Mucosa of descending colon (tissue), 3 donors: ENCODE results near the gene IL23R. TPM values are rescaled to one million over a fixed set of nuclear protein-coding genes. Genes with fewer than 3 reads are reported as not detected.

Experiments used
- ATAC-seq: fragments of 200-7000 bp; cut with Tn5 transposase; one replicate; pipeline ENCODE4 v1.9.1; 2020; ENCODE audit warnings: mild to moderate bottlenecking, moderate library complexity
- DNase-seq, 3 donors: peaks; one replicate each; pipeline ENCODE4 v3.0.0-alpha.2; 2020
- H3K36me3 ChIP-seq: fragments of 200-600 bp; one replicate; pipeline ENCODE4 v1.8.0; 2021; ENCODE audit warnings: low read depth, mild to moderate bottlenecking
- H3K4me1 ChIP-seq: fragments of 200-600 bp; one replicate; pipeline ENCODE4 v1.8.0; 2021; ENCODE audit warnings: low read depth, mild to moderate bottlenecking
- H3K4me3 ChIP-seq: fragments of 200-600 bp; one replicate; pipeline ENCODE4 v1.8.0; 2021; ENCODE audit warnings: mild to moderate bottlenecking
- H3K9me3 ChIP-seq: fragments of 200-600 bp; one replicate; pipeline ENCODE4 v1.8.0; 2021; ENCODE audit warnings: mild to moderate bottlenecking
- intact Hi-C, 2 donors: fragments of 100-400 bp; cut with DNase I in 1 of 2; cut with micrococcal nuclease in 1 of 2; formaldehyde crosslinking; loops; one replicate each; pipeline versions ENCODE4 v1.11.0 to v1.11.1; 2022; cut with DNase I, micrococcal nuclease
- total RNA-seq, 3 donors: library from RNA; stranded (reverse); fragmentation: NEBNext Ultra II Directional in 2 of 3; extraction: Animal tissue kit (Norgen Biotek cat#: 25700) in 2 of 3; gene quantifications; one replicate each; pipeline versions ENCODE4 v1.2.1 to v1.2.4, GENCODE V29; 2021 to 2023
- TF ChIP-seq, protein P1 (sequence below): fragments of 200-600 bp; IDR thresholded peaks from one replicate; pipeline ENCODE4 v1.8.0; 2022; ENCODE audit warnings: antibody characterized with exemption, mild to moderate bottlenecking
- donor health status: DM: no; HTN: no; CAD: no; lungs with moderate emphysema.
- donor health status: DM: no; HTN: no; CAD: no.
- donor health status: DM: no; HTN: yes; CAD: no.

IL23R gene
- total RNA-seq, 3 donors from 2014 or later: 1.1 to 3.4 (median 2.5) TPM

DNA sequence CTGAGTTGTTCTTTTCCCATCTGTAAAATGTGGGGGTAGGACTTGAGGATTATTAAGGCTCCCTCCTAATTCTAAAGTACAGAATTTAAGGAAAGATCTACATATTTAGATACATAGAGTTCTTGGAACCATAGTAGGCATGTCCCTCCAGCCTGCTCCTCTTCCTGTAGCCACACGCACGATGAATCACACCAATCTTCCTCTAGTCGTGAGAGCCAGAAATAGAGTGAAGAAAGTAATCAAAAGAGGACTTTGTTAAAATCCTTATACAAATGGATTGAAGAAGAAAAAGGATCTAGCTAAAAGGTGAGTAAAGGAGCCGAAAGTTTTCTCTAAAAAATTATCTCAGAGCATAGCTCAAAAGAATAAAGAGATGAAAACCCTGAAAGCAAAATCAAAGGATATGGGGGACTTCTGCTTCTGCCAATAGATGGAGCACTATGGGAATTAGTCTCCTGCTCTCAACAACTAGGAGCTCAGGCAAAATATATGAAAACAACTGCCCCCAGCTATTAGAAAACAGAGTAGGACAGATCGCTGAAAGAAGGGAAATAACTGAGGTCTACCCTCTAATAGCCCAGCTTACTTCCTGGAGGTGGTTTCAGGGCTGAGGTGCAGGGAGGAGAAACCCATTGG lies 40.0 kb upstream of the IL23R start:
- H3K36me3 ChIP-seq: no peaks in the 10 kb centered on the region
- no peaks in the 10 kb centered on the region for H3K9me3 ChIP-seq
- no peak overlapping the region for H3K4me3 ChIP-seq
- intact Hi-C loops: no loop called here
- ATAC-seq (no peak), DNase-seq (no peak)
- TF ChIP-seq, protein P1, sequence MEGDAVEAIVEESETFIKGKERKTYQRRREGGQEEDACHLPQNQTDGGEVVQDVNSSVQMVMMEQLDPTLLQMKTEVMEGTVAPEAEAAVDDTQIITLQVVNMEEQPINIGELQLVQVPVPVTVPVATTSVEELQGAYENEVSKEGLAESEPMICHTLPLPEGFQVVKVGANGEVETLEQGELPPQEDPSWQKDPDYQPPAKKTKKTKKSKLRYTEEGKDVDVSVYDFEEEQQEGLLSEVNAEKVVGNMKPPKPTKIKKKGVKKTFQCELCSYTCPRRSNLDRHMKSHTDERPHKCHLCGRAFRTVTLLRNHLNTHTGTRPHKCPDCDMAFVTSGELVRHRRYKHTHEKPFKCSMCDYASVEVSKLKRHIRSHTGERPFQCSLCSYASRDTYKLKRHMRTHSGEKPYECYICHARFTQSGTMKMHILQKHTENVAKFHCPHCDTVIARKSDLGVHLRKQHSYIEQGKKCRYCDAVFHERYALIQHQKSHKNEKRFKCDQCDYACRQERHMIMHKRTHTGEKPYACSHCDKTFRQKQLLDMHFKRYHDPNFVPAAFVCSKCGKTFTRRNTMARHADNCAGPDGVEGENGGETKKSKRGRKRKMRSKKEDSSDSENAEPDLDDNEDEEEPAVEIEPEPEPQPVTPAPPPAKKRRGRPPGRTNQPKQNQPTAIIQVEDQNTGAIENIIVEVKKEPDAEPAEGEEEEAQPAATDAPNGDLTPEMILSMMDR: no peak
- H3K4me1 ChIP-seq: no peaks in the 10 kb centered on the region

DNA sequence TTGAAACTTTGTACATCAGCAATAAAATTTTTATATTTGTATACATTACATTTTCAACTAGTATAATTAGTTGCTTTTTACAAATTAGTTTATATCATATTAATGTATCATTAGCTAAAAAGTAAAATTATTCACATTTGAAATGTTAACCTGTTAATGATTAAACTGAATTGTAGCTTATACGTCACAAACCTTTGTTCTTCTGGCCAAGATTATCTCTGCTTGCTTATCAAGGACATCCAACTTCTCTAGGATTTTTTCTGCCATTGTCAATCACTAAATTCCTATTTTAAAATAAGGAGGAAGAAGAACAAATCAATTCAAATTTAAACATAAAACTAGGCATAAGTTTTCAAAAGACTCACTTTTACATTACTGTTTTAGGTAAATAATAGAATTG lies 39.3 kb upstream of the IL23R start:
- ATAC-seq (no peak), DNase-seq (no peak)
- H3K4me3 ChIP-seq: no peak overlapping the region
- no peaks in the 10 kb centered on the region for H3K9me3 ChIP-seq
- TF ChIP-seq, protein P1: no peak
- no peaks in the 10 kb centered on the region for H3K4me1 ChIP-seq
- H3K36me3 ChIP-seq: no peaks in the 10 kb centered on the region
- intact Hi-C loops: no loop called here

DNA sequence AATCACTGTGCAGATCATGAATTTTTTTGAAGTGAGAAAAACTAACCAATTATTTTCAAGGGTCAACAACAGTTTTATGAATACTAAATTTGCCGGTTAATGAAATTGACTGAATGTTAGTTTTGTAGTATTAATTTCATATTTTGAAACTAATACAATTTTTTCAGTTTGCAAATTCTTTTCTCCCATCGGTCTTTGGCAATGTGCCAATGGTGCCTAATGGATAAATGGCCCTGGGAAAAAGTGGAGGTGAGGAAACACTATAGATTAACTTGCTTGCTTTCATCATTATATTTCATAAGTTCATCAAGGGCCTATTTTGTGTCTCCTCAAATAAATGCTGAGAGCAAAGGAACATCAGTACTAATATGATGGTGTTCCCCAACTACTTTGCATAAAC lies 35.6 kb upstream of the IL23R start:
- H3K4me1 ChIP-seq: peaks cover 8% of the 10 kb centered on the region
- ATAC-seq (no peak), DNase-seq (no peak)
- TF ChIP-seq, protein P1: no peak
- no peaks in the 10 kb centered on the region for H3K9me3 ChIP-seq
- no peaks in the 10 kb centered on the region for H3K36me3 ChIP-seq
- no peak overlapping the region for H3K4me3 ChIP-seq
- intact Hi-C loops: no loop called here

DNA sequence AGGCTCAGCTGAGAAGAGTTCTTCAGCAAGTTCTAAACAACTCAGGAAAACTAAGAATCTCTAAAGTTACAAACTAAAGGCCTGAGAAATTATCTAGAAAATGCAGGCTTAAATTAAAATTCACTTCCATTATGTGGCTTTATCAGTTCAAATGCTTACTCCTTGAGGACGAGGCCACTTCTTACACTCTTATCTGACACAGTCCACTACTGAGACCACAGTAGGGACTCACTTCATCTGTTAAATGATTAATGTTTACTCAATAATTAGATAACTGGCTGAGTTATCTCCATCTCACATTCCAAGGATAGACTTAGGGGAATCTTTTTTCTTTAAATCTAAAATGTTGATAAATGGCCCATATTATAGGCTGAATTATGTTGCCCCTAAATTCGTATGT lies 33.1 kb upstream of the IL23R start:
- no peak overlapping the region for H3K4me3 ChIP-seq
- TF ChIP-seq, protein P1: no peak
- no peaks in the 10 kb centered on the region for H3K36me3 ChIP-seq
- no peak for DNase-seq
- H3K9me3 ChIP-seq: no peaks in the 10 kb centered on the region
- intact Hi-C loops: no loop called here
- peaks cover 14% of the 10 kb centered on the region for H3K4me1 ChIP-seq
- ATAC-seq: no peak

DNA sequence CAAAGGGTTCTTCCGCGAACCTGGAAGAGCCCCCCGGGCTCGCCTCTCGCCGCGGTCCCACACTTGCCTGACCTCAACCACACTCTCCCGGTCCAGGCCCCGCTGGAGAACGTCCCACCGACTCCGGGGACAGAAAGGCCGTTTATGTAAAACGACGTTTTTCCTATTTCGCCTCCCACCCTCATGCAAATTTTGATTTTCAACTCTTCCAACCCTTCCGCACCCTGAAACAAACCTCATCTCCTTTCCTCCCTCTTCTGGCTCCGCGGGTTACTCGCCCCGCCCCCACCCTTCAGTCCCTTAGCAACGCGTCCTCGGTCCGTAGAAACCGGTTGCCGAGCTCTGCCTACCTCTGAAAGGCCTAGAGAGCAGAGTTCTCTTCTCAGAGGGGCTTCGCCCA lies 31.6 kb upstream of the IL23R start, which contains the start of gene C1orf141:
C1orf141 (minus strand) TSS at position 276 of the 400 bp plus-strand sequence. CDS start 7,730 bp downstream, outside the sequence.
- intact Hi-C loops: no loop called here
- no peak within 1 kb of the TSS for H3K4me3 ChIP-seq
- ATAC-seq: no peak
- H3K4me1 ChIP-seq: peaks cover 26% of the 10 kb centered on the region
- TF ChIP-seq, protein P1: no peak
- H3K36me3 ChIP-seq: no peaks in the 10 kb centered on the region
- peak in 1 of 3 donors; percentile 33 for DNase-seq
- no peaks in the 10 kb centered on the region for H3K9me3 ChIP-seq

DNA sequence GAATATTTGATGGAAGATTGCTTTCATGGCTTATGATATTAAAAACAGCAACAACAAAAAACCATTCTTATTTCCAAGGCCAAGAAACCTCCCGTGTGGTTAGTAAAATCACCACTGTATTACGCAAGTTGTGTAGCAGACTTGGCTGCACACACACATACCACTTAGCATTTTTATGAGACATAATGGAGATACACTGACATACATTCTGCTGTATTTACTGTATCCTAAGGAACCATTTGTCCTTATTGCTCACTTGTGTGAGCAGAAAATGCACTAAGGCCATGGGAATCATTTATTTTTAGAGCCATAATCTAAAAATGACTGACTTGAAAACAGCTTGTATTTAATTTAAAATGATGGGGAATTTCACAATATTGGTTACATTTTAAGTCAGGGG lies 30.9 kb upstream of the IL23R start:
- no peaks in the 10 kb centered on the region for H3K36me3 ChIP-seq
- DNase-seq (no peak), ATAC-seq (no peak)
- H3K4me1 ChIP-seq: peaks cover 32% of the 10 kb centered on the region
- no peaks in the 10 kb centered on the region for H3K9me3 ChIP-seq
- intact Hi-C loops: no loop called here
- H3K4me3 ChIP-seq: no peak overlapping the region
- TF ChIP-seq, protein P1: no peak
